Ammon's horn (tissue), 1 donor: Measurements from ENCODE around the gene ASTN1.

Experiments used
- DNase-seq: peaks from one replicate; pipeline ENCODE4 v3.0.0-alpha.2; 2016; ENCODE audit warnings: low spot score

The ASTN1 gene

DNA sequence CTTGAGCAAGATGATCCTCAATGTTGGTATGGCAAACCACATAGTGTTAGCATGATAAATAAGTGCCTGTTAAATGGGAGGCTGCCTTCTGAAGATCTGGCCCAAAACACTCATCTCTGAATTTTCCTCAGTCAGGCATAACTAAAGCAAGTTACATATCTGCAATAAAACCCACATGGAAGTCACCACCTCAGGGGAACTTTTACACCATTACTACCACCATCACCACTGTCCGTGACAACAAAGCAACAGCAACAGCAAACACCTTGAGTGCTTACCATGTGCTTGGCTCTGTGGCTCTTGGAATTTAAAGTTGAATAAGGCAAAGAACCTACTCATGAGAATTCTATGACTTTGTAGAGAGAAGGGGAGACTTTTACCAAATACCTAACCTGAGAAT, 233.0 kb downstream of the ASTN1 start:
- no peak for DNase-seq

- DNase-seq = no peak
Measured at GRCh38 chr1:176926330-176927086, 238.0 kb downstream of the ASTN1 start.

- no peak for DNase-seq
Measured at GRCh38 chr1:176925223-176925622, 239.3 kb downstream of the ASTN1 start.

- DNase-seq = no peak
Measured at GRCh38 chr1:176923283-176923682, 241.2 kb downstream of the ASTN1 start.

- no peak for DNase-seq
Measured at GRCh38 chr1:176919386-176920378, 244.8 kb downstream of the ASTN1 start.

- DNase-seq = no peak
Measured at GRCh38 chr1:176905648-176906047, 258.9 kb downstream of the ASTN1 start.

- peak; percentile 8 for DNase-seq
Measured at GRCh38 chr1:176904057-176904751, 260.3 kb downstream of the ASTN1 start.

DNA sequence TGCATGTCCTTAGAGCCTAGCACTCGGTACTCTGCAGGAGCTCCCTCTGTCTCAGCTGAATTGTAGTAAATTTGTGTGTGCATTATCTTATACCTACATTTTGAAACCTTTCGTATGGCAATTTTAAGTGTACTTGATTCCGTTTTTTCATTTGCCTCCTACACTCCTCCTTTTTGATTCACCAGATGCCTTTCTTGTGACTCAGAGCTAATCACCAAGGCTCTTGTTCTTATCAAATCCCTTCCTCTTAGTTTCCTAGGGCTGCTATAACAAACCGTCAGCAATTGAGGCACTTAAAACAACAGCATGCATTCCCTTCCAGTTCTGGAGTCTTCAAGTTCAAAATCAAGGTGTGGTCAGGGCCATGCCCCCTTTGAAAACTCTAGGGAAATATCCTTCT, 261.0 kb downstream of the ASTN1 start:
- DNase-seq = no peak

DNA sequence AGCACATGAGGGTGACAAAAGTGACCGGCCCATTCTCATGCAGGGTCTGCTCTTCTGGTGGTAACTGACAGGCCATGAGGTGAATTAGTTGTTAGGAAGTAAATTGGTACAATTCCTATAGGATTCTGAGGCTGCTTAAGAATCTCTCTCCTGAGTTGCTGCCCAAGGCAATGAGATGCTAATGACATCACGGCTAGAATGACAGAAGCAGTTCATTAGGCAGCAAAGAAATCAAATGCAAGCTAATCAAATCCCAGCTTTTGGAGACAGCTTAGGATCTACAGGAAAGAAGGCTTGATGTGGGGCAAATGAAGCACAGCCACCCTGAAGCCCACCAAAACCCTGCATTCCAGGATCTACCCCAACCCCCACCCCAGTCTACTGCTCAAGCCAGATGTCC, 265.2 kb downstream of the ASTN1 start:
- no peak for DNase-seq

GRCh38 chr1:176897350-176898236, 266.9 kb downstream of the ASTN1 start:
- DNase-seq = peak; percentile 73

DNA sequence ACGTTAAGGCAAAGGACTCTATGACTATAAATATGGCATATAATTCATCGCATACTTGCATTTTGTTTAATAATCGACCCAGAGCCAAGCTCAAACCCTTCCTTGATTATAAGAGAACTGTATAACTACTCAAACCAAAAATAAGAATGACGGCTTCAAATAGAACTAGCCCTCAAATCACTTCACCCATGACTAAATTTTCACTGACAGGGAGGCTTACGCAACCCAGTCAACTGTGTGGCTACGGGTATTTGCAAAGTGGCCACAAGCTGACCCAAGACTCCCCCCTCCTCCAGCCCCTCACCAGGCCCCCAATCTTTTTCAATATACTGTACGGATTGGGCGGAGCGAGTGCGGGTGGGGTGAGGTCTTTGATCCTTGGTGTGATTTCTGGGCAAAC, 268.3 kb downstream of the ASTN1 start:
- DNase-seq = no peak

DNA sequence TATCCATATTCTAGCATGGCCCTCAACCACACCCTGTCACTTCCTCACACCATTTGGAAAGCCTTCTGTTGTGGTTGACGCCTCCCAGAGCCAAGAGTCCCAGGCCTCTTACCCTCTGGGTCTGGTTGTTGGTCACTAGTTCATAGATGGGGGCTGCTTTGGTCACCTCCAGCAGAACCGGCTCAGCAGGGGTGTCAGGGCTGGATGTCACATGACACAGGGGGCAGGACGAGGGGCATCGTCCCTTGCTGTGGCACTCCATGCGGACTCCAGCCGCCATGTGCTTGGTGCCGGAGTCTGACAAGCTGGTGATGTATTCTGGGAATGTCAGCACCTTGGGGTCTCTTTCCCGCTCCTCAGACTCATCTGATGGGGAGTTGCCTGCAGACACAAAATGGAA, 270.1 kb downstream of the ASTN1 start:
- DNase-seq = no peak

GRCh38 chr1:176893625-176894352, 270.7 kb downstream of the ASTN1 start:
- no peak for DNase-seq

DNA sequence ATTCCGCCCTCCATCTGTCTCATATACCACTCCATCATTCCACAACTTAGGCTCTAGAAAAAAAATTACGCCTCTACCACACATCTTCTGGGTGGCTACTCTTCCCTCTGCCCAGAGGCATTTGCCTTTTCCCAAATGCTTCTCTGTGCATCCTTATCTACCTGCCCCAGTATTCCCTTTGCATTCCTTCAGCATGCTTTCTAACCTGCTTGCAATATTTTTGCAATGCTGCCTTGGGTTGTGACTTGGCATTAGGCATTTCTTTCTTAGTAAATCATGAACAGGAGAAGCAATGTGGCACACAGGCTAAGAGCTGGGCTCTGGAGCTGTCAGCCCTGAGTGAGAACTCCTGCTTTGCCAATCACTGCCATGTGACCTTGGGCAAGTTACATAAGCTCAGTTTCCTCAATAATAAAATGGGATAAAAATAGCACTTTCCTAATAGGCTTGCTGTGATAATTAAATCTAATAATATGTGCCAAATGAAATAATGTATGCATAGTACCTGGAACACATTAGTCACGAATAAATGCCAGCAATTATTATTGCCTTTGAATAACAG, 276.0 kb downstream of the ASTN1 start:
- peak; percentile 61 for DNase-seq

- DNase-seq = no peak
Measured at GRCh38 chr1:176885751-176886150, 278.8 kb downstream of the ASTN1 start.

DNA sequence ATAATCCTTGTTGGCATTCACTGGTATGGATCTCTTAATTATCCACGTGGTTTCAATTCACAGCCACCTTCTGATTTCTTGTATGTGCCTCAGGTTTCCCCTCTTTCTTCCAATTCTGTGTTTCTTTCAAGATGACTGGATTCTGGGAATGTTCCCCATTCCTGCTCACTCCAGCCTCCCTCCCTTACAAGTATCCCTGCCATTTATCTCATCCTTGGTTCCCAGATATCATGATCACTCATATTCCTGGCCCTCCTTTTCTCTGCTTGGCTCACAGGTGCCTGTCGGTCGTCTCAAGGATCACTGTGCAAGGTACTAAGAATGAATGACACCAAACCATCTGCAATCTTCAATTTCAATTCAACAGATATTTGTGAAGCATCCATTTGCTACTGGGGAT, 279.2 kb downstream of the ASTN1 start:
- DNase-seq = no peak

GRCh38 chr1:176884911-176885310, 279.6 kb downstream of the ASTN1 start:
- no peak for DNase-seq

GRCh38 chr1:176884286-176884685, 280.2 kb downstream of the ASTN1 start:
- DNase-seq = no peak

- peak; percentile 84 for DNase-seq
Measured at GRCh38 chr1:176880955-176881595, 283.4 kb downstream of the ASTN1 start.
